GM08714 (cell line): ENCODE measurements around the gene FASTK.

Experiments used
- H3K4me3 ChIP-seq: fragments of 200-500 bp; sonication (Bioruptor generic); 2 replicates; pipeline ENCODE4 v1.5.1; 2014; ENCODE audit warnings: mild to moderate bottlenecking, low read length, inconsistent platforms
- ZNF274 ChIP-seq: IDR thresholded peaks from 2 replicates; pipeline ENCODE4 v1.6.1; 2012; ENCODE audit warnings: mild to moderate bottlenecking, low read depth, low read length

FASTK gene

GRCh38 chr7:151064454-151064853 is 16.2 kb downstream of the FASTK start:
- no peak overlapping the region for H3K4me3 ChIP-seq
- TF ChIP-seq ZNF274, result no peak

GRCh38 chr7:151063212-151063561 is 17.4 kb downstream of the FASTK start:
- H3K4me3 ChIP-seq, result no peak overlapping the region
- no peak for TF ChIP-seq ZNF274

GRCh38 chr7:151062399-151063211 is 18.0 kb downstream of the FASTK start:
- TF ChIP-seq ZNF274, result no peak
- no peak overlapping the region for H3K4me3 ChIP-seq

- H3K4me3 ChIP-seq, result no peak overlapping the region
- TF ChIP-seq ZNF274, result no peak
These were observed 18.6 kb downstream of the FASTK start for GRCh38 chr7:151062111-151062398.

GRCh38 chr7:151061213-151062110 is 19.1 kb downstream of the FASTK start:
- TF ChIP-seq ZNF274, result no peak
- no peak overlapping the region for H3K4me3 ChIP-seq

- peak overlapping the region; percentile 86 for H3K4me3 ChIP-seq
- TF ChIP-seq ZNF274, result no peak
These were observed 20.0 kb downstream of the FASTK start for GRCh38 chr7:151060416-151061212.

- H3K4me3 ChIP-seq, result peak overlapping the region; percentile 86
- no peak for TF ChIP-seq ZNF274
These were observed 20.5 kb downstream of the FASTK start for GRCh38 chr7:151060113-151060415.

GRCh38 chr7:151059367-151060112 is 21.1 kb downstream of the FASTK start, which contains the start of gene SLC4A2:
SLC4A2 (plus strand) TSS chr7:151059589; CDS start chr7:151061988, 2,399 bp downstream.
- TF ChIP-seq ZNF274, result no peak
- peak within 1 kb of the TSS; percentile 86 for H3K4me3 ChIP-seq

- TF ChIP-seq ZNF274, result no peak
- H3K4me3 ChIP-seq, result peak overlapping the region; percentile 55; the same call in 1 of the 2 replicates
These were observed 21.7 kb downstream of the FASTK start for GRCh38 chr7:151058781-151059366.

GRCh38 chr7:151057989-151058780 is 22.4 kb downstream of the FASTK start:
- TF ChIP-seq ZNF274, result no peak

GRCh38 chr7:151057506-151057988 is 23.1 kb downstream of the FASTK start, which contains the start of gene CDK5:
CDK5 (minus strand) TSS chr7:151057897; CDS start chr7:151057848, 49 bp downstream.
- no peak for TF ChIP-seq ZNF274
- H3K4me3 ChIP-seq, result peak within 1 kb of the TSS; percentile 79

More at GRCh38 chr7:151057989-151058780, 22.4 kb downstream of the FASTK start:
- peak overlapping the region; percentile 55; the same call in 1 of the 2 replicates for H3K4me3 ChIP-seq
